Suprapubic skin (tissue), 3 donors: ENCODE measurements around the gene PPP1R26.

ENCODE experiments used
- CTCF ChIP-seq, 2 donors: fragments of 200-600 bp in 1 of 2; fragments of 450-650 bp in 1 of 2; sonication (generic) in 1 of 2; IDR thresholded peaks; one replicate each; pipeline ENCODE4 v1.5.1; 2016 to 2019; ENCODE audit warnings: antibody characterized with exemption in 2 of 2, mild to moderate bottlenecking in 1 of 2, moderate library complexity in 1 of 2
- EP300 ChIP-seq: sonication (generic); formaldehyde crosslinking; IDR thresholded peaks from one replicate; pipeline ENCODE4 v1.6.1; 2017; ENCODE audit warnings: antibody characterized with exemption
- POLR2A ChIP-seq, 2 donors: fragments of 450-650 bp; IDR thresholded peaks; one replicate each; pipeline ENCODE4 v1.6.1; 2017; ENCODE audit warnings: antibody characterized with exemption in 2 of 2, mild to moderate bottlenecking in 2 of 2, moderate library complexity in 2 of 2

GRCh38 chr9:135437259-135437658 is 42.3 kb upstream of the PPP1R26 start:
- TF ChIP-seq POLR2A (IDR thresholded peaks at IDR 0.05) (no peak), CTCF (IDR thresholded peaks at IDR 0.05) (no peak), EP300 (no peak)
